ENCODE measurements around the gene LYPD8.

LYPD8 gene

DNA sequence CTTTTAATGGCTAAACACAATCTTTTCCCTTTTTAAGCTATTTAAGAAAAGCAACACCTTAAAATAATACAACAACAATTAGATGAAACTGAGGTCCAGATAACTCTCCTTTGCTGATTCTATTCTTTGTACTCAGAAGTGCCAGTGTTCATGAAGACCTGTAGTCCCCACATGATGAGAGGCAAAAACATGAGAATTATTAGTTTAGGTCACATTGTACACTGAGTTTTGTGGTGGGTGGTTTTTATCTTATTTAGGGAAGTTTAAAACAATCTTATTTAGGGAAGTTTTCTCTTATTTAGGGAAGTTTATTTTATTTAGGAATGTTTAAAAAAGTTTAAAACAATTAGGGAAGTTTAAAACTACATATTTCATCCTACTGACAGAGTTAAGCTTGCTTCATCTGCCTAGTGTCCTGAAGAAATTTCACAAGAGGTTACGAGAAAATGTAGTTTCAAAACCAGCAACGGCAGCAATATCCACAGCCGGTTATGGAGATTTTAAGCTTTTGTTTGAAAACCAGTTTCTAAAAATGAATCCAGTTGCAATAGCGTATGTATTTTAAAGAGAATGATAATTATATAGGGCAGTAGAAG lies 45.2 kb downstream of the LYPD8 start:
- Histone ChIP-seq H3K27me3 (ENCODE audit: control insufficient read depth in 5 of 5, insufficient read depth in 4 of 5, low read length in 5 of 5) (no peaks in the 10 kb centered on the region), H3K36me3 (ENCODE audit: control insufficient read depth in 5 of 5, insufficient read depth in 5 of 5, low read length in 5 of 5) (no peaks in the 10 kb centered on the region), H3K27ac (ENCODE audit: low read depth, low read length) (no peak overlapping the region), H3K4me1 (ENCODE audit: control insufficient read depth in 5 of 5, insufficient read depth in 5 of 5, low read length in 5 of 5) (peaks cover 0 to 16% (median 0%) of the 10 kb centered on the region in 5 donors), H3K4me3 (ENCODE audit: low read depth in 1 of 5, low read length in 5 of 5) (no peak overlapping the region), H3K9ac (ENCODE audit: low read length in 5 of 5) (no peak overlapping the region), H3K9me3 (ENCODE audit: control insufficient read depth in 5 of 5, low read length in 5 of 5) (peaks cover 2 to 18% (median 17%) of the 10 kb centered on the region in 5 donors)

DNA sequence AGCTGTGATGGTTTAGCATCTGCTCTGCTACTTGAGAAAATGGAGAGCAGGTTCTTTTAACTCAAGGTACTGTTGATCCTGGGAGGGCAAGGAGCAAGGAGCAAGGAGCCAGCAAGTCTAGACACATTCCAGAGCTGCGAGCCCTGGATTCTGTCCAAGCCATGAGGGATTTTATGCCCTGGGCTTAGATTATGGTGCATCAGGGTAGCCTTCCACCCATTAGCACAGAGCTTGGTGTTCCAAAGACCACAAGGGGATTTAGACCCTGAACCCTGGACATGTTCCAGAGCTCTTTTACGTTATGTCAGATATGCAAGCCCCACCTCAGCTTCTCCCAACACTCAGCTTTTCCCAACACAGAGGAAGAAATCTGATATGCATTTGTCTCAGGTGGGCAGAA lies 51.0 kb downstream of the LYPD8 start:
- Histone ChIP-seq H3K4me3 (ENCODE audit: low read depth in 1 of 5, low read length in 5 of 5) (no peak overlapping the region), H3K9me3 (ENCODE audit: control insufficient read depth in 5 of 5, low read length in 5 of 5) (no peaks in the 10 kb centered on the region), H3K27ac (ENCODE audit: low read depth, low read length) (no peak overlapping the region), H3K27me3 (ENCODE audit: control insufficient read depth in 5 of 5, insufficient read depth in 4 of 5, low read length in 5 of 5) (no peaks in the 10 kb centered on the region), H3K9ac (ENCODE audit: low read length in 5 of 5) (no peak overlapping the region), H3K4me1 (ENCODE audit: control insufficient read depth in 5 of 5, insufficient read depth in 5 of 5, low read length in 5 of 5) (peaks cover 0 to under 1% (median 0%) of the 10 kb centered on the region in 5 donors), H3K36me3 (ENCODE audit: control insufficient read depth in 5 of 5, insufficient read depth in 5 of 5, low read length in 5 of 5) (no peaks in the 10 kb centered on the region)

DNA sequence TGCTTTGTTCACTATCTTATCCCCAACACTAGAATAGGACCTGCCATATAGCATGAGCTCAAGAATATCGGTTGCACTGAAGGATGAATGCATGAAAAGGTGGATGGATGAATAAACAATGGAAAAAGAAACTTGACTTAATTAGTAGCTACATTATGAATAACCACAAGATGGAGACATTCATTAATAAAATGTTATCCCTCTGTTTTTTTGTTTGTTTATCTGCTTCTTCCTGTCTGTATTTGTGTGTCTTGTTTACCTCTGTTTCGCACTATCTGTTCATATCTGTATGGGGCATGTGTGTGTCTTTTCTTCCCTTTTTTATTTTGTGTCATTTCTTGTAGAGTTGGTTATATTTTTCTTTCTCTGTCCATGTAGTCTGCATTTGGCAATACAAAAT lies 51.9 kb downstream of the LYPD8 start:
- no peaks in the 10 kb centered on the region for H3K9me3 ChIP-seq (ENCODE audit: control insufficient read depth in 5 of 5, low read length in 5 of 5)
- no peak overlapping the region for H3K27ac ChIP-seq (ENCODE audit: low read depth, low read length)
- H3K27me3 ChIP-seq (ENCODE audit: control insufficient read depth in 5 of 5, insufficient read depth in 4 of 5, low read length in 5 of 5) = no peaks in the 10 kb centered on the region
- no peaks in the 10 kb centered on the region for H3K4me1 ChIP-seq (ENCODE audit: control insufficient read depth in 5 of 5, insufficient read depth in 5 of 5, low read length in 5 of 5)
- no peaks in the 10 kb centered on the region for H3K36me3 ChIP-seq (ENCODE audit: control insufficient read depth in 5 of 5, insufficient read depth in 5 of 5, low read length in 5 of 5)
- no peak overlapping the region for H3K9ac ChIP-seq (ENCODE audit: low read length in 5 of 5)
- no peak overlapping the region for H3K4me3 ChIP-seq (ENCODE audit: low read depth in 1 of 5, low read length in 5 of 5)

DNA sequence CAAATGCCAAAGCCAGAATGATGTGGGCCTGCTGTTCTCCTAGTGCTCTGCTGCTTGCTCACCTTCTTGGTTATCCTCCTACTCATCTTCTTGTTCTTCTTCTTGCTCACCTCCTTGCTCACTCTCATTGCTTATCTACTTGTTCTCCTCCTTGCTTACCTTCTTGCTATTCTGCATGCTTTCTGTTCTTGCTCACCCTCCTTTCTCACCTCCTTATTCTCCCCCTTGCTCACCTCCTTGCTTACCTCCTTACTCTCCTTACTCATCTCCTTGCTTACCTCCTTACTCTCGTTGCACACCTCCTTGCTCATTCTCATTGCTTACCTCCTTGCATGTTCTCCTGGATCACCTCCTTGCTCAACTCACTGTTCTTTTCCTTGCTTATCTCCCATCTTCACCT lies 52.8 kb downstream of the LYPD8 start, which contains the start of gene OR14I1:
TSS of gene OR14I1 (minus strand) at position 53 of the 400 bp plus-strand sequence.
- Histone ChIP-seq H3K9me3 (ENCODE audit: control insufficient read depth in 5 of 5, low read length in 5 of 5) (no peaks in the 10 kb centered on the region), H3K27me3 (ENCODE audit: control insufficient read depth in 5 of 5, insufficient read depth in 4 of 5, low read length in 5 of 5) (no peaks in the 10 kb centered on the region), H3K27ac (ENCODE audit: low read depth, low read length) (no peak within 1 kb of the TSS), H3K4me3 (ENCODE audit: low read depth in 1 of 5, low read length in 5 of 5) (no peak within 1 kb of the TSS), H3K36me3 (ENCODE audit: control insufficient read depth in 5 of 5, insufficient read depth in 5 of 5, low read length in 5 of 5) (no peaks in the 10 kb centered on the region), H3K9ac (ENCODE audit: low read length in 5 of 5) (no peak within 1 kb of the TSS), H3K4me1 (ENCODE audit: control insufficient read depth in 5 of 5, insufficient read depth in 5 of 5, low read length in 5 of 5) (no peaks in the 10 kb centered on the region)

DNA sequence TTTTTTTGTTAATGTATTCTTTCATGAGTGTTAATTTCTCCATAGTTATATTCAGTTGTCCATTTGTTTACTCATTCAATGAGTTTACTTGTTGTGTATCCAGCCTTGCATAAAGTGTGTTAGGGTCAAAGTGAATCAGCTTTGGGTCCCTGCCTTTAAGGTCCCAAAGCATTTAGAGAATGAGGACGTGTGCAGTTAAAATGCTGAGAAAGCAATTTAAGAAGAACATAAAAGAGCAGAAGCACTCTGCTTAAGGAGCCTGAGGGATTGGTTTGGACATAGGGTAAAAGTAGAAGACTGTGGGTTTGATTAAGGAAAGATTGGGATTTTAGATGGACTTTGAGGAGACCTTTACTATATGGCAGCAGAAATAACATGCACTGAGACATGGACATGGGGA lies 56.5 kb downstream of the LYPD8 start:
- H3K27me3 ChIP-seq (ENCODE audit: control insufficient read depth in 5 of 5, insufficient read depth in 4 of 5, low read length in 5 of 5) = no peaks in the 10 kb centered on the region
- no peak overlapping the region for H3K9ac ChIP-seq (ENCODE audit: low read length in 5 of 5)
- H3K9me3 ChIP-seq (ENCODE audit: control insufficient read depth in 5 of 5, low read length in 5 of 5) = no peaks in the 10 kb centered on the region
- no peaks in the 10 kb centered on the region for H3K36me3 ChIP-seq (ENCODE audit: control insufficient read depth in 5 of 5, insufficient read depth in 5 of 5, low read length in 5 of 5)
- peaks cover 0 to 9% (median 0%) of the 10 kb centered on the region in 5 donors for H3K4me1 ChIP-seq (ENCODE audit: control insufficient read depth in 5 of 5, insufficient read depth in 5 of 5, low read length in 5 of 5)
- H3K4me3 ChIP-seq (ENCODE audit: low read depth in 1 of 5, low read length in 5 of 5) = no peak overlapping the region
- H3K27ac ChIP-seq (ENCODE audit: low read depth, low read length) = no peak overlapping the region

DNA sequence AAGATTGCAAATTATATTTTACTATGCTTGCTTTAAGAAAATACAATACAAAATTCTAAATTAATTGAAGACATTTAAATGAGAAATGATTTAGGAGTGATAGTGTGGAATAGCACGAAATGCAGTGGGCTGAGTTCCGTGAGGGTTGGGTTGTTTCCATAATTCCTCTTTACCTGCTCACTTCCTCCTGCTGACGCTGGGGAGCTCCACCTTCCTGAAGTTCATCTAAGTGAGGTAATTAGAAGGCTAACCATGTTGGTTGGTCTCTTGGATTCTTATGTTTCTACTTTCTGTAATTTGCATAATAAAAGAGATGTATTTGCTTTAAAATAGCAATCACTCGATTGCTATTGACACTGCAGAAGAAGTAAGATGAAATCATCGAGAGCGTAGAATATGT lies 57.7 kb downstream of the LYPD8 start:
- Histone ChIP-seq H3K4me1 (ENCODE audit: control insufficient read depth in 5 of 5, insufficient read depth in 5 of 5, low read length in 5 of 5) (peaks cover 0 to 9% (median 0%) of the 10 kb centered on the region in 5 donors), H3K4me3 (ENCODE audit: low read depth in 1 of 5, low read length in 5 of 5) (no peak overlapping the region), H3K36me3 (ENCODE audit: control insufficient read depth in 5 of 5, insufficient read depth in 5 of 5, low read length in 5 of 5) (no peaks in the 10 kb centered on the region), H3K9ac (ENCODE audit: low read length in 5 of 5) (no peak overlapping the region), H3K27me3 (ENCODE audit: control insufficient read depth in 5 of 5, insufficient read depth in 4 of 5, low read length in 5 of 5) (no peaks in the 10 kb centered on the region), H3K27ac (ENCODE audit: low read depth, low read length) (no peak overlapping the region), H3K9me3 (ENCODE audit: control insufficient read depth in 5 of 5, low read length in 5 of 5) (no peaks in the 10 kb centered on the region)

DNA sequence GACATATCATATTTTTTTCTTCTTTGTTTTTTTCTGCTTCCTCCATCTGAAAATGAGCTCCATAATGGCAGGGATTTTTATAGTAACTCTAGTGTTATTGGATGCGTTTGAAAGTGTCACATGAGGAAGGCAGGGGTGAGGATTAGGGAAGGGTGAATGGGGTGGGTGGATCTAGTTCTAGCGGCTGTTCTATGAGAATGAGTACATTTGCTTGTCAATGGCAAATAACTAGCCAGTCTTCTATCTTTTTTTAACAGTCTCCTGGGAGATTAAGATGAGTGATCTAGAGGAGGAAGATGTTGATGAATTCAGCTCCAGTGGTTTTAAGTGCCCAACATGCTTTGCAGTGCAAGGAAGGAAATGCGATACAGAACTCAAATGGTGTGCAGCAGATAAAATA lies 58.8 kb downstream of the LYPD8 start:
- Histone ChIP-seq H3K36me3 (ENCODE audit: control insufficient read depth in 5 of 5, insufficient read depth in 5 of 5, low read length in 5 of 5) (no peaks in the 10 kb centered on the region), H3K4me1 (ENCODE audit: control insufficient read depth in 5 of 5, insufficient read depth in 5 of 5, low read length in 5 of 5) (peaks cover 0 to 9% (median 4%) of the 10 kb centered on the region in 5 donors), H3K9me3 (ENCODE audit: control insufficient read depth in 5 of 5, low read length in 5 of 5) (peaks cover 0 to 5% (median 3%) of the 10 kb centered on the region in 5 donors), H3K9ac (ENCODE audit: low read length in 5 of 5) (no peak overlapping the region), H3K27ac (ENCODE audit: low read depth, low read length) (no peak overlapping the region), H3K4me3 (ENCODE audit: low read depth in 1 of 5, low read length in 5 of 5) (no peak overlapping the region), H3K27me3 (ENCODE audit: control insufficient read depth in 5 of 5, insufficient read depth in 4 of 5, low read length in 5 of 5) (peaks cover 0 to 5% (median 0%) of the 10 kb centered on the region in 5 donors)

DNA sequence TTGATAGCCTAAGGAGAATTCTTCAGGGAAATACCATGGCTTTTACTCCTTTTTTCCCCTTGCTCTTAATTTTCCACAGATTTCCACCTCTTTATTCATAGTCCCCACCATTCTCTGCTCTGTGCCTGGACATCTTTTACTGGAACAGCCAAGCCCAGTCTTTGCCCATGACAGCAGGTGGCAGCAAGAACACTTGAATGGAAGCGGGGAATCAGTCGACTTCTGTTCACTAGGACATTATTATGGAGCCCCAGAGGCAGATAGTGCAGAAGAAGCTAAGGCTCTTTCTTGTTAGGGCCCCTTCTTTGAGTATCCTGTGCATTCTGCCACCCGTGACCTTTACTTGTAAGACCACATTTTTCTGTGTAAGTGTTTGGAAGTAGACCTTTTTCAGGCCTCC lies 59.3 kb downstream of the LYPD8 start:
- Histone ChIP-seq H3K27ac (ENCODE audit: low read depth, low read length) (no peak overlapping the region), H3K36me3 (ENCODE audit: control insufficient read depth in 5 of 5, insufficient read depth in 5 of 5, low read length in 5 of 5) (no peaks in the 10 kb centered on the region), H3K4me1 (ENCODE audit: control insufficient read depth in 5 of 5, insufficient read depth in 5 of 5, low read length in 5 of 5) (peaks cover 0 to 9% (median 4%) of the 10 kb centered on the region in 5 donors), H3K4me3 (ENCODE audit: low read depth in 1 of 5, low read length in 5 of 5) (no peak overlapping the region), H3K9me3 (ENCODE audit: control insufficient read depth in 5 of 5, low read length in 5 of 5) (peaks cover 0 to 6% (median 5%) of the 10 kb centered on the region in 5 donors), H3K9ac (ENCODE audit: low read length in 5 of 5) (no peak overlapping the region), H3K27me3 (ENCODE audit: control insufficient read depth in 5 of 5, insufficient read depth in 4 of 5, low read length in 5 of 5) (peaks cover 0 to 5% (median 0%) of the 10 kb centered on the region in 5 donors)

DNA sequence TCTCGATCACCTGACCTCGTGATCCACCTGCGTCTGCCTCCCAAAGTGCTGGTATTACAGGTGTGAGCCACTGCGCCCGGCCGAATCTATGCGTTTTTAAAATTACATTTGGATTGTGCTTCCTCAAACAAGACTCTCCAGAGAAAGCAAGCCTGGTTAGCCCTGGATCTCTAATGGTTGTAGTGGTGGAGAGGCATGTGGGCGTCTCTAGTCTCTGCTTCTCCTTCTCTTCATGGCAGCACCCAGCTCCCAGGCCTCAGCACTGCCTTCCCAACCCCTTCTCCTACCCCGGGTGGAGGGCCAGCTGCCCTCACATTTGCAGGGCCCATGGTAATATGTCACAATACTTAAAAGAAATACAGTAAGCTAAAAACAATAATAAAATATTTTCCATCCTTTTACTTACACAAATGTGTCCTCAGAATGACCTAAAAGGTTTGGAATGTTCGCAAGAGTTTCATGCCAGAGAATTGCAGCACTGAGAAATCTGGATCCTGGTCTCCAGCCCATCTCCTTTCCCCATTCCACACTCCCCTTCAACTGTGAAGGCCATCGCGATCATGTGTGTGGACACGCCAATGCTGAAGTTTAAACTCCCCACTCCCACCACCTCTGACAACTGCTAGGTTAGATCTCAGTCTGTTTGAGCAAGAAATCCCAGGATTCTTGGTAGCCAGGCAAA lies 60.0 kb downstream of the LYPD8 start:
- H3K27me3 ChIP-seq (ENCODE audit: control insufficient read depth in 5 of 5, insufficient read depth in 4 of 5, low read length in 5 of 5) = peaks cover 0 to 5% (median 0%) of the 10 kb centered on the region in 5 donors
- no peak overlapping the region for H3K9ac ChIP-seq (ENCODE audit: low read length in 5 of 5)
- peaks cover 0 to 10% (median 5%) of the 10 kb centered on the region in 5 donors for H3K9me3 ChIP-seq (ENCODE audit: control insufficient read depth in 5 of 5, low read length in 5 of 5)
- H3K4me3 ChIP-seq (ENCODE audit: low read depth in 1 of 5, low read length in 5 of 5) = no peak overlapping the region
- H3K27ac ChIP-seq (ENCODE audit: low read depth, low read length) = no peak overlapping the region
- H3K36me3 ChIP-seq (ENCODE audit: control insufficient read depth in 5 of 5, insufficient read depth in 5 of 5, low read length in 5 of 5) = no peaks in the 10 kb centered on the region
- peaks cover 0 to 9% (median 4%) of the 10 kb centered on the region in 5 donors for H3K4me1 ChIP-seq (ENCODE audit: control insufficient read depth in 5 of 5, insufficient read depth in 5 of 5, low read length in 5 of 5)

DNA sequence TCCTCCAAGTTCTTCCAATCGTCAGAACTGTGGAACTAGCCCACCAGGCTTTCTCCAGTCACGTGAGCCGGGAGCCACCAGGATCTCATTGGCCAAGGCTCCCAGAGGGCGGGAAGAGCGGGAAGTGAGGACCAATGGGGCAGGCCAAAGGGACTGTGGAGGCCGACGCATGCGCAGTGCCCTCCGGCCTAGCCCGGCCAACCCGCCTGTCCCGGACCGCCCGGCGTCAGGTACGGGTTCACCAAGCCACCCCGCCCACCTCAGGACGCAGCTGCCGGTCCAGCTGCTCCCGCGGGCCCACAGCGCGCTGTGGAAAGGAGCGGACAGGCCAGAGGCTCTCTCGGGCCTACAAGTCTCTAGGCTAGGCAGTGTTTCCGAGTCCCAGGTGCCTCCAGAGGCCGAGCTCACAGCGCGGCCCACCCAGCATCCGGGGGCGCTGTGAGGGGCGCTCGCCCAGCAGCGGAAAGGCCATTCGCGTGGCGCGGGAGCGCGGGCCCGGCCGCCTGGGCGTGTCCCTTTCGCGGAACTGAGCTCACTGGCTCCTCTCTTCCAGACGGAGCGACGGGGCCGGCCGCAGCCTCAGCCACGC lies 63.9 kb downstream of the LYPD8 start:
- Histone ChIP-seq H3K9ac (ENCODE audit: low read length in 5 of 5) (no peak overlapping the region), H3K27ac (ENCODE audit: low read depth, low read length) (no peak overlapping the region), H3K4me1 (ENCODE audit: control insufficient read depth in 5 of 5, insufficient read depth in 5 of 5, low read length in 5 of 5) (peaks cover 0 to 9% (median 4%) of the 10 kb centered on the region in 5 donors), H3K9me3 (ENCODE audit: control insufficient read depth in 5 of 5, low read length in 5 of 5) (peaks cover 4 to 15% (median 7%) of the 10 kb centered on the region in 5 donors), H3K36me3 (ENCODE audit: control insufficient read depth in 5 of 5, insufficient read depth in 5 of 5, low read length in 5 of 5) (no peaks in the 10 kb centered on the region), H3K27me3 (ENCODE audit: control insufficient read depth in 5 of 5, insufficient read depth in 4 of 5, low read length in 5 of 5) (peaks cover 0 to 5% (median 0%) of the 10 kb centered on the region in 5 donors), H3K4me3 (ENCODE audit: low read depth in 1 of 5, low read length in 5 of 5) (no peak overlapping the region)
